GM19438 (cell line): Measurements from ENCODE around the gene ILDR2.

Source experiments
- ATAC-seq: cut with Tn5 transposase; IDR thresholded peaks from one replicate; pipeline ENCODE4 v1.9.1; 2021; ENCODE audit warnings: low read depth; ENCODE audit not compliant: unreplicated experiment

The ILDR2 gene

DNA sequence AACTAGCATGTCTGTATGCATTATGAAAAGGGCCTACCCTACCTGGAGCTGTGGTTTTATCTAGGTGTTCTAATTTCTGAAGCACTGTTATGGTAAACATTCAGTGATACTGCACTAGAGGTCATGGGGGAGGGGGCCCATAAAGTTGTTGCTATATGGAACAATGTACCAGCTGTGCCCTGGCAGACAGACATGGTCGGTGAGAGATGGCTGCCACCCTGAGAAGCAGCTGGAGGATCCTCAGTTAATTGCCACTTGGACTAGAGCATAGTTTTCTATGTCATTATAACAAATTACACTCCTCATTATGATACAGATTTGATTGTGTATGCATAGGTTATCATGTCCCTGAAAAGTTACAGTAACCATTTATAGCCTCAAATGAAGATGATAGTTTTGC lies 45.4 kb downstream of the ILDR2 start:
- ATAC-seq: no peak

DNA sequence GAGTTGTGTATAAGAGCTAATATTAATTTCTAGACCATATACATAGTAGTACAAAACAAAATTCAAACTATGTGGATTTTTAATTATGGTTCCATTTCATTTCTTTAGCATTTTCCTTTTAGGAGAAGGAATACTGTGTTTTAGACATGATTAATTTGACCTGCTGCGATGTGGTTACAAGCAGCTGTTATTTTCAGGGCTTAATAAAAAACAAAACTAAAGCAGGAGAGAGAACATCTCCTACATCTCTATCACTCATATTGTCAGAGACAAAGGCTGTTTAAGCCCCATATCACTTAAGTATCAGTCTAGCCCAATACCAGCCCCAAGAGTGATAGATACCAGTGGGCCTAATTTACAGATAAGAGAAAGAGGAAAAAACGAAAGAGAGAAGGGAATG lies 47.6 kb downstream of the ILDR2 start:
- ATAC-seq: no peak

DNA sequence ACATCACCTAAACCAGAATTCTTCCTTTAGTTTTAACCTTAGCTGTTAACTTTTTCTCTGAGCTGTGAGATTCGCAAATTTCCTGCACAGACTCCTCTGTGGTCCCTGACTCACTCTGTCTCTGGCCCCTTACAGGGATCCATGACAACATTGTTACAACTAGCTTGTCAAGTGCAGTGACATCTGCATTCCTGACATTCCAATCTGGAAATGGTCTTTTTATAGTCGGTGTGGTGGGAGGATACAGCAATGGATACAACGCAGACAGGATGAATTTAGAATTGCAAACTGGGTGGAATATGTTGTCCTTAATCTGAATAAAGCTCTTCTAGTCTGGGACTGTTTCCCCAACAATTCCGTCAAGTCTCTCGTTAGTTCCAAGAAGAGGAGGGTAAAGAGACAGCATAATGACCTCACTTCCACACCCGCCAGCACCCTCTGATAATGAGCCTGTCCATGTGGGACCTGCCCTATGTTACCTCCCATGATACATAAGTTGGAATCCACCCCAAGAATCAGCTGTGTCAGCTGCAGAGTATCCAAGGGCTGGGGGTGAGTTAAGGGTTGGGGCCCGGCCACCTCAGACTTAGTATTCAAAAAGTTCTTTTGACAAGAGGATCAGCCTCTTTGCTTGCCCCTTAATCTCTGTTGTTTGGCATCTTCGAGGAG lies 49.4 kb downstream of the ILDR2 start:
- no peak for ATAC-seq

DNA sequence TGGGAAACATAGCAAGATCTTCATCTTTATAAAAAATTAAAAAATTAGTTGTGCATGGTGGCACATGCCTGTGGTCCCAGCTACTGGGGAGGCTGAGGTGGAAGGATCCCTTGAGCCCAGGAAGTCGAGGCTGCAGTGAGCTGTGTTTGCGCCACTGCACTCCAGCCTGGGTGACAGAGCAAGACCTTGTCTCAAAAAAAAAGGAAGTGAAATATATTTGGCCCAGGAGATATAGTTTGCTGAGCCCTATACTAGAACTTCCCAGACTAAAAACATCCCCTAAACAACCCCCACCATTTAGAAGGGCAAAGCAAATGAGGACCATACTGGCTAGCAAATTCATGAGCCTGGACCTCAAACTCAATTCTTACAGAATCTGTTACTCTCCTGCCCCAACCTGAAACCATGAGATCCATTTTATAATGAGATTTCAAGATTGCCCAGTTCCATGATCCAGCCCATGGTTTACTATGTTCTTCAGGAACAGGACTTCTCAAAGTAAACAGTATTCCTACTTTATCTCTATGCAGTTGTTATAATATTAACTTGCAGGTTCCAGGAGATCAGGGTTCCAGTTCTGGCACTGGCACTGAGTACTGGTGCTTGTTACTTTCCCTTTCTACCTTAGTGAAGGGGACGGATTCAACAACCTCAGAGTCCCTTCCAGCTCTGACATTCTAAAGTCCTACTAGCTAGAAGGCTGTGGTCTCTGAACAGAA lies 50.4 kb downstream of the ILDR2 start:
- peak; percentile 68 for ATAC-seq

GRCh38 chr1:166920561-166921475 lies 54.5 kb downstream of the ILDR2 start:
- ATAC-seq: peak; percentile 45

GRCh38 chr1:166918956-166919316 lies 56.4 kb downstream of the ILDR2 start:
- ATAC-seq: no peak

- no peak for ATAC-seq
Observed at GRCh38 chr1:166918088-166918955, 57.0 kb downstream of the ILDR2 start.

DNA sequence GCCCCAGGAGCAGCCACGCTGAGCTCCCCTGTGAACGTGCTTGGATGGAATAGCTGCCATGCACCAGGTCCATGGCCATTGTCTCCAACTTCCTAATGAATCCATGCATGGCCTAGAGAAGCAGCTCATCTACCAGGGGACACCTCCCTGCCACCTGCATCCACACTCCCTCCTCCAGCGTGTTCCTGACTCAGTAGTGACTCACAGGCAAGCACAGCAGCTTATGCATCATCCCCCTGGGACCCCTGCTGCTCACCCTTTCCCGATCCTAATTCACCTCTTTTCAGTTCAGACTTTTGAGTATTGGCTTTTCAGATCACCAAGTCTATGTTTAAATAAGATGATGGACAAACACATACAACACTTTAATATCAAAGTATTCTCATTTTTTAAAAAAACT lies 59.4 kb downstream of the ILDR2 start:
- ATAC-seq: no peak

DNA sequence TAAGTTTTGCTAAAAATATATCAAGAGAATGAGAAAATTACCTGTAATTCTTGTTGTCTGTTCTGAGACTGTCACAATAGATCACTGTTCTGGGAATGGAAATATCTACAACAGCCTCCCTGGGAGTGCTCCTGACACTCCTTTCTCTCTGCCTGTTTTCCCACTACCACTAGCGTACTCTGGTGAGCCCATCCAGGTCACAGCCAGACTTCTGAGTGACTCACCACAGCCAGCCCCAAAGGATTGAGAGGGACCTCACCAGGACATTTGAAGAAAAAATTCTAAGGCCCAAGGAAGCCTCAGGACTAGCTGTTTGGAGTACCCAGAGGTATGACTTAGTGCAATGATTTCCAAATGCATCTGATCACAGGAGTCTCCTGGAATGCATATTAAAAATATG lies 60.3 kb downstream of the ILDR2 start:
- no peak for ATAC-seq

GRCh38 chr1:166914111-166914510 lies 61.2 kb downstream of the ILDR2 start:
- no peak for ATAC-seq

DNA sequence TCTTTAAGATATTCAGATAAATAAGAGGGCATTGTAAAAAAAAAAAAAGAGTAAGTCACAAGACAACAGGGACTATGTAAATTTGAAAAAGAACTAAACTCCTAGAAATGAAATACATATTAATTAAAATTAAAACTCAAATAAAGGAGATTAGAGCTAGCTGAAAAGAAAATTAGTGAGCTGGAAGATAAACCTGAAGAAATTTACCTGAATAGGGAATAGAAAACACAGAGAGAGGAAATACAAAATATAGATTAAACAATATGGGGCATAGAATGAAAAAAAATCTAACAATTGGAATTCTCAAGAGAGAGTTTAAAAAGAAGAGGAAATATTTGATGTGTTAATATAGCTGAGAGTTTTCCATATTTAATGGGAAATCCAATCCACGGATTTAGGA lies 63.7 kb downstream of the ILDR2 start:
- no peak for ATAC-seq

GRCh38 chr1:166910396-166910994 lies 64.8 kb downstream of the ILDR2 start:
- ATAC-seq: peak; percentile 89

DNA sequence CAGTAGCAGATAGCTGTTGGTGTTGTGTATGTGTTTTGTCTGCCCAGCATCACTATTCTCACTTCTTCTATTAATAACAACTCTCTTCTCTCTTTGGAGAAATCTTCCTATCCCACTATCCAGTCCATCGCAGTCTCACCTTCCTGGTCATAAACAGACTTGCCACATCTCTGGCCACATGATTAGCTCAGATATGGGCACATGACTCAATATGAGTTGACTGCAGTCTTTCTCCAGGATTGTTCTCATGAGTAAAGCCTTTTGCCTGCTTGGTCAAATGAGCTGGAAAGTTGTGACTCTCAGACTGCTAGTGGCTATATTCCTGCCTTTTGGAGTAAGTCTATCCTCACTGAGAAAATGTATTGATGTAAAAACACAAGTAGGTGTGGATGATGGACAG lies 66.4 kb downstream of the ILDR2 start:
- ATAC-seq: no peak

- ATAC-seq: no peak
Observed at GRCh38 chr1:166907763-166908162, 67.6 kb downstream of the ILDR2 start.

GRCh38 chr1:166907051-166907450 lies 68.3 kb downstream of the ILDR2 start:
- no peak for ATAC-seq

DNA sequence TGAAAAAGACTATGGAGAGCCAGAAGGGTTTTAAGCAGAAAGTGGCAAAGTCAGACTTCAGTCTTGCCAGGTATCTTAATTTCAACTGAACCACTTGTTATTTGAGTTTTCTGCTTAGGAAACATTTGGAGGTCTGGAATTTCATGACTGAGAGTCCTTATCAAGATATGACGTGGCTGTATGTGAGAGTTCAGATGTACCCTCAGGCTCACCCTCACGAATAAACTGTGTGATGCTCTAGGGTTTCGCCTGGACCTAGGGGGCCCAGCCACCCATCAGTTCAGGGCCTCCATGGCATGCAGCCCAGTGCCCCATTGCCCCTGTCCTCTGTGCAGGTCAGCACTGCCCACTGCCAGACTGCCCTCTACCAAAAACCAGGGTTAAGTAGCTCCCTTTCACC lies 68.7 kb downstream of the ILDR2 start:
- ATAC-seq: no peak

DNA sequence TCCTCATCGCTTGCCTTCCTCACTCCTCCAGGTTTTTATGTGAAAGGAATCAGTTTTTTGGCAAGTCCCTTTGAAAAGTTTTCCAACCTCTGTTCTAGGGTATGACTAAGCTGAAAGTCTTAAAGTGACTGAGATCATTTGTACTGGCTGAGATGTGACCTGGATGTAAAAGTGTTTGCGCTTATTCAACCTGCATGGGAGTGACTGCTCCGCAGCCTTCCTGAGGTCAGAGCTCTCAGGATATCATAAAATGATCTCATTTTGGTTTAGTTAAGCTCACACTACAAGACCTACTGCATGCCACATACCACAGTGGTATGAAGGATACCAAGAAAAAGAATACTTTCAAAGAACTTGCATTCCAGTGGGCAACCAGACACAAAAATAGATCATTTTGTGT lies 69.4 kb downstream of the ILDR2 start:
- no peak for ATAC-seq

DNA sequence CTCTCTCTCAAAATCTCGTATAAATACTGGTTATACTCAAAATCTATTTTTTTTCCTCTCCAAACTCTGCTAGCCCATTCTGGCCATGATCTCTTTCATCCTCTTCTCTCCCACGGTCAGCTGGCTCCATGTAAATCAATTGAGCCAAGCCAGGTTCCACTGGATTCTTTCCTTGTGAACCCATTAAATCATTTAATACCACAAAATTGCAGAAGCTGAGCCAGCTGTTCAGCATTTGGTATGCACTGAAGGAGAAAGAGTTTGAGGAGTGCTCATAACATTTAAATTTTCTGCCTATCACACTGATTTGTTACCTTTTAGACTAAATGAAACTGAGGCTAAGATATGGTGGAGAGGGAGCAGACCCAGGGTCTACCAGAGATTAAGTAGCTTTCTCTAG lies 70.2 kb downstream of the ILDR2 start:
- no peak for ATAC-seq

GRCh38 chr1:166903232-166903631 lies 72.1 kb downstream of the ILDR2 start:
- ATAC-seq: no peak

- no peak for ATAC-seq
Observed at GRCh38 chr1:166902279-166902678, 73.1 kb downstream of the ILDR2 start.
